DND-41 (cell line): ENCODE data around the gene PADI4.

Experiments
- EZH2 ChIP-seq: IDR thresholded peaks from 3 replicates; pipeline ENCODE4 v1.6.1; 2012; ENCODE audit warnings: borderline replicate concordance, low read depth, mild to moderate bottlenecking, moderate library complexity, low read length, inconsistent platforms; ENCODE audit not compliant: severe bottlenecking
- TF ChIP-seq, protein P1 (sequence below): IDR thresholded peaks from 2 replicates; pipeline ENCODE4 v1.5.1; 2012; ENCODE audit warnings: borderline replicate concordance, low read length, moderate library complexity, mild to moderate bottlenecking; ENCODE audit not compliant: poor library complexity, severe bottlenecking; ENCODE audit errors: extremely low read depth

DNA sequence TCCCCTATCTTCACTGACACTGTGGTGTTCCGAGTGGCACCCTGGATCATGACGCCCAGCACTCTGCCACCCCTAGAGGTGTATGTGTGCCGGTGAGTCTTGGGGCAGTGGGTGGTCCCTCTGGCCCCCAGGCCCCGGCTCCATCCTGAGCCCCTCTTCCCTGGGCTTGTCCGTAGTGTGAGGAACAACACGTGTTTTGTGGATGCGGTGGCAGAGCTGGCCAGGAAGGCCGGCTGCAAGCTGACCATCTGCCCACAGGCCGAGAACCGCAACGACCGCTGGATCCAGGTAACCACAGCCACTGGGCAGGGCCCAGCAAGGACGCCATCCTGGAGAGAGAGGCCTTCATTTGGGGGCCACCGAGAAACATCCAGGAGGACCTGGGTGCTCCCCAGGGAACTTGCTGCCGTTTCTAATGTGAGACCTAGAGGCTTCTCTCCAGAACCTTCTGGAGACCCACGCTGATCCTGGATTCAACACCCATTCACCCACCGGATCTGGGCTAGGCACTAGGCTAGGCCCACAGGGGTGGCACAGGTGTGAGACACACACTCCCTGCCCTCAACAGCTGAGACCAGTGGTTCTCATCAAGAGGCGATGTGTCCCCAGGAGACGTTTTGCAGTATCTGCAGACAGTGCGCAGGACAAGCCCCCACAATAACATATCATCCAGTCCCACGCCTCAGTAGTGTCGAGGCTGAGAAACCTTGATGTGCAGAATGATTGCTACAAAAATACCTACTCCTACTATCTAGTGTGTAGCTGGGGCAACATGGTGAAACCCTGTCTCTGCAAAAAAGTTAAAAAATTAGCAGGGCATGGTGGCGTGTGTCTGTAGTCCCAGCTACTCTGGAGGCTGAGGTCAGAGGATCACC, 36.9 kb upstream of the PADI4 start:
- TF ChIP-seq, protein P1, sequence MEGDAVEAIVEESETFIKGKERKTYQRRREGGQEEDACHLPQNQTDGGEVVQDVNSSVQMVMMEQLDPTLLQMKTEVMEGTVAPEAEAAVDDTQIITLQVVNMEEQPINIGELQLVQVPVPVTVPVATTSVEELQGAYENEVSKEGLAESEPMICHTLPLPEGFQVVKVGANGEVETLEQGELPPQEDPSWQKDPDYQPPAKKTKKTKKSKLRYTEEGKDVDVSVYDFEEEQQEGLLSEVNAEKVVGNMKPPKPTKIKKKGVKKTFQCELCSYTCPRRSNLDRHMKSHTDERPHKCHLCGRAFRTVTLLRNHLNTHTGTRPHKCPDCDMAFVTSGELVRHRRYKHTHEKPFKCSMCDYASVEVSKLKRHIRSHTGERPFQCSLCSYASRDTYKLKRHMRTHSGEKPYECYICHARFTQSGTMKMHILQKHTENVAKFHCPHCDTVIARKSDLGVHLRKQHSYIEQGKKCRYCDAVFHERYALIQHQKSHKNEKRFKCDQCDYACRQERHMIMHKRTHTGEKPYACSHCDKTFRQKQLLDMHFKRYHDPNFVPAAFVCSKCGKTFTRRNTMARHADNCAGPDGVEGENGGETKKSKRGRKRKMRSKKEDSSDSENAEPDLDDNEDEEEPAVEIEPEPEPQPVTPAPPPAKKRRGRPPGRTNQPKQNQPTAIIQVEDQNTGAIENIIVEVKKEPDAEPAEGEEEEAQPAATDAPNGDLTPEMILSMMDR, result no peak
- no peak for TF ChIP-seq EZH2
